ENCODE results near the gene PUS7L. TPM values are rescaled to one million over a fixed set of nuclear protein-coding genes. Genes with fewer than 3 reads are reported as not detected.
A peak's percentile ranks its signal among the peaks of the same experiment; 100 is the strongest.

The PUS7L gene
- total and polyA plus RNA-seq, 2 of the 13 experiments (the other 11 are each of a cell fraction or from before 2014, with no cell fraction given), result 6.5 to 37.6 TPM

DNA sequence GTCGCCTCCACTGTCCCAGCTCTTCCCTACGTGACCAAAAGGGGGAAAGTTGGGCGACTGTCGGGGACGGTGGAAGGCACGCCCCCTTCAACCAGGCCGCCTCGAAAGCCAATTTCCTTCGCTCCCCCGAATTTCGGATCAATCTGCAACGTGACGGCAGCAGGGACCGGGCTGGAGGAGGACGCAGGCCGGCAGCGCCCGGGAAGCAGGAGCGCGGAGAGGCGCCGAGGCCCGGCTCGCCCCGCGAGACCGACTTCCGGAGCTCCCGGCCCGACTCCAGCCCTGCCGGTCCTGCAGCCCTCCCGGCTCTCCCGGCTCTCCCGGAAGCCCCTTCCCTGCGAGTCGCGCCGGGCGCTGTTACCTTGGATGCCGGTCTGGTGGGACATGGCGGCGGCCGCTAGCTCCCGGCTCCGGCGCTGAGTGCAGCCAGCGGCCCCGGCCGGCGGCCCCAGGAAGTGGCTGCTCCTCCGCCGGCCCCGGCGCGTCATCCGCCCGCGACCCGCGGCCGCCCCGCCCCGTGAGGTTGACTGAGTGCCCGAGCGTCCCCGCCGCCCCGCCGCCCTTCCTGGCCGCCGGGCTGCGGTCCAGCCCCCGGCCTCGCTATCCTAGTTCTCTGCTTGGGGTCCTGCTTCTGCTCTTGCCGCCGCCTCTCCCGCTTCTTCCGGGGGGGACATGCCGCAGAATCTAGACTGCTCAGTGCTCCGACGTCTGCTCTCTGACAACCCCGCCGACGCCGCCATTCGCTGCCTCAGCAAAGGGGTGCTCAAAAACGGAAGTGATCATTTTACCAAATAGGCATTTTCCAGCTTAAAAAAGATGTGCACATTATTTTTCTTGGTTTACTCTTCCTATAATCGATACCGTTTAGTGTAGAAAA is 47.5 kb upstream of the PUS7L start, which contains the start of gene TWF1 (continued):
- TF ChIP-seq, protein P1, sequence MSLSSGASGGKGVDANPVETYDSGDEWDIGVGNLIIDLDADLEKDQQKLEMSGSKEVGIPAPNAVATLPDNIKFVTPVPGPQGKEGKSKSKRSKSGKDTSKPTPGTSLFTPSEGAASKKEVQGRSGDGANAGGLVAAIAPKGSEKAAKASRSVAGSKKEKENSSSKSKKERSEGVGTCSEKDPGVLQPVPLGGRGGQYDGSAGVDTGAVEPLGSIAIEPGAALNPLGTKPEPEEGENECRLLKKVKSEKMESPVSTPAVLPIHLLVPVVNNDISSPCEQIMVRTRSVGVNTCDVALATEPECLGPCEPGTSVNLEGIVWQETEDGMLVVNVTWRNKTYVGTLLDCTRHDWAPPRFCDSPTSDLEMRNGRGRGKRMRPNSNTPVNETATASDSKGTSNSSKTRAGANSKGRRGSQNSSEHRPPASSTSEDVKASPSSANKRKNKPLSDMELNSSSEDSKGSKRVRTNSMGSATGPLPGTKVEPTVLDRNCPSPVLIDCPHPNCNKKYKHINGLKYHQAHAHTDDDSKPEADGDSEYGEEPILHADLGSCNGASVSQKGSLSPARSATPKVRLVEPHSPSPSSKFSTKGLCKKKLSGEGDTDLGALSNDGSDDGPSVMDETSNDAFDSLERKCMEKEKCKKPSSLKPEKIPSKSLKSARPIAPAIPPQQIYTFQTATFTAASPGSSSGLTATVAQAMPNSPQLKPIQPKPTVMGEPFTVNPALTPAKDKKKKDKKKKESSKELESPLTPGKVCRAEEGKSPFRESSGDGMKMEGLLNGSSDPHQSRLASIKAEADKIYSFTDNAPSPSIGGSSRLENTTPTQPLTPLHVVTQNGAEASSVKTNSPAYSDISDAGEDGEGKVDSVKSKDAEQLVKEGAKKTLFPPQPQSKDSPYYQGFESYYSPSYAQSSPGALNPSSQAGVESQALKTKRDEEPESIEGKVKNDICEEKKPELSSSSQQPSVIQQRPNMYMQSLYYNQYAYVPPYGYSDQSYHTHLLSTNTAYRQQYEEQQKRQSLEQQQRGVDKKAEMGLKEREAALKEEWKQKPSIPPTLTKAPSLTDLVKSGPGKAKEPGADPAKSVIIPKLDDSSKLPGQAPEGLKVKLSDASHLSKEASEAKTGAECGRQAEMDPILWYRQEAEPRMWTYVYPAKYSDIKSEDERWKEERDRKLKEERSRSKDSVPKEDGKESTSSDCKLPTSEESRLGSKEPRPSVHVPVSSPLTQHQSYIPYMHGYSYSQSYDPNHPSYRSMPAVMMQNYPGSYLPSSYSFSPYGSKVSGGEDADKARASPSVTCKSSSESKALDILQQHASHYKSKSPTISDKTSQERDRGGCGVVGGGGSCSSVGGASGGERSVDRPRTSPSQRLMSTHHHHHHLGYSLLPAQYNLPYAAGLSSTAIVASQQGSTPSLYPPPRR (CRISPR knock-in tag; IDR thresholded peaks at IDR 0.05; ENCODE audit: borderline replicate concordance), result no peak
- peak; percentile 52; the same call in 1 of the 2 replicates for TF ChIP-seq ZMAT3 (CRISPR knock-in tag; conservative IDR thresholded peaks at IDR 0.05)
- no peak for TF ChIP-seq GTF3A (CRISPR knock-in tag; conservative IDR thresholded peaks at IDR 0.05)
- no peak for TF ChIP-seq SIX4 (CRISPR knock-in tag; IDR thresholded peaks at IDR 0.05)
- TF ChIP-seq, protein P2, sequence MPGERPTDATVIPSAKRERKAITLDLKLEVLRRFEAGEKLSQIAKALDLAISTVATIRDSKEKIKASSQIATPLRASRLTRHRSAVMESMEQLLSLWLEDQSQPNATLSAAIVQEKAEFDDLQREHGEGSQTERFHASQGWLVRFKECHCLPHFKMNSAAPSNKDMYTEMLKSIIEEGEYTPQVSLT (CRISPR knock-in tag; IDR thresholded peaks at IDR 0.05; ENCODE audit: borderline replicate concordance, low read depth), result 0 out of 2 replicates have a peak, but pooled peaks have one; percentile 36
- no peak for TF ChIP-seq ARID2 (CRISPR knock-in tag; IDR thresholded peaks at IDR 0.05; ENCODE audit: borderline replicate concordance)
- TF ChIP-seq, protein P3, sequence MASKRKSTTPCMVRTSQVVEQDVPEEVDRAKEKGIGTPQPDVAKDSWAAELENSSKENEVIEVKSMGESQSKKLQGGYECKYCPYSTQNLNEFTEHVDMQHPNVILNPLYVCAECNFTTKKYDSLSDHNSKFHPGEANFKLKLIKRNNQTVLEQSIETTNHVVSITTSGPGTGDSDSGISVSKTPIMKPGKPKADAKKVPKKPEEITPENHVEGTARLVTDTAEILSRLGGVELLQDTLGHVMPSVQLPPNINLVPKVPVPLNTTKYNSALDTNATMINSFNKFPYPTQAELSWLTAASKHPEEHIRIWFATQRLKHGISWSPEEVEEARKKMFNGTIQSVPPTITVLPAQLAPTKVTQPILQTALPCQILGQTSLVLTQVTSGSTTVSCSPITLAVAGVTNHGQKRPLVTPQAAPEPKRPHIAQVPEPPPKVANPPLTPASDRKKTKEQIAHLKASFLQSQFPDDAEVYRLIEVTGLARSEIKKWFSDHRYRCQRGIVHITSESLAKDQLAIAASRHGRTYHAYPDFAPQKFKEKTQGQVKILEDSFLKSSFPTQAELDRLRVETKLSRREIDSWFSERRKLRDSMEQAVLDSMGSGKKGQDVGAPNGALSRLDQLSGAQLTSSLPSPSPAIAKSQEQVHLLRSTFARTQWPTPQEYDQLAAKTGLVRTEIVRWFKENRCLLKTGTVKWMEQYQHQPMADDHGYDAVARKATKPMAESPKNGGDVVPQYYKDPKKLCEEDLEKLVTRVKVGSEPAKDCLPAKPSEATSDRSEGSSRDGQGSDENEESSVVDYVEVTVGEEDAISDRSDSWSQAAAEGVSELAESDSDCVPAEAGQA (IDR thresholded peaks at IDR 0.05; ENCODE audit: low read depth), result 0 out of 2 replicates have a peak, but pooled peaks have one; percentile 43
- TF ChIP-seq, protein P3 (CRISPR knock-in tag; IDR thresholded peaks at IDR 0.05; ENCODE audit: borderline replicate concordance), result peak; percentile 50; the same call in 1 of the 2 replicates
- TF ChIP-seq, protein P4, sequence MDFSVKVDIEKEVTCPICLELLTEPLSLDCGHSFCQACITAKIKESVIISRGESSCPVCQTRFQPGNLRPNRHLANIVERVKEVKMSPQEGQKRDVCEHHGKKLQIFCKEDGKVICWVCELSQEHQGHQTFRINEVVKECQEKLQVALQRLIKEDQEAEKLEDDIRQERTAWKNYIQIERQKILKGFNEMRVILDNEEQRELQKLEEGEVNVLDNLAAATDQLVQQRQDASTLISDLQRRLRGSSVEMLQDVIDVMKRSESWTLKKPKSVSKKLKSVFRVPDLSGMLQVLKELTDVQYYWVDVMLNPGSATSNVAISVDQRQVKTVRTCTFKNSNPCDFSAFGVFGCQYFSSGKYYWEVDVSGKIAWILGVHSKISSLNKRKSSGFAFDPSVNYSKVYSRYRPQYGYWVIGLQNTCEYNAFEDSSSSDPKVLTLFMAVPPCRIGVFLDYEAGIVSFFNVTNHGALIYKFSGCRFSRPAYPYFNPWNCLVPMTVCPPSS (IDR thresholded peaks at IDR 0.05), result no peak
- no peak for TF ChIP-seq KLF13 (CRISPR knock-in tag; IDR thresholded peaks at IDR 0.05)
- TF ChIP-seq ZSCAN22 (CRISPR knock-in tag; IDR thresholded peaks at IDR 0.05), result no peak
- no peak for TF ChIP-seq SMARCC2 (IDR thresholded peaks at IDR 0.05)
- no peak for TF ChIP-seq SRSF4 (IDR thresholded peaks at IDR 0.05; ENCODE audit: low read depth, low read length, poor library complexity, severe bottlenecking)
- TF ChIP-seq ATAD3A (CRISPR knock-in tag; IDR thresholded peaks at IDR 0.05), result no peak
- no peak for TF ChIP-seq ZBTB8A (CRISPR knock-in tag; IDR thresholded peaks at IDR 0.05; ENCODE audit: borderline replicate concordance, low read depth)
- no peak for TF ChIP-seq SCMH1 (CRISPR knock-in tag; IDR thresholded peaks at IDR 0.05; ENCODE audit: borderline replicate concordance)

Measured in HepG2 (cell line).